ENCODE measurements around the gene RANBP9. TPM values are rescaled to one million over a fixed set of nuclear protein-coding genes. Genes with fewer than 3 reads are reported as not detected.

RANBP9 gene
- total RNA-seq, 2 experiments from 2014 or later: 50.8 to 65.0 TPM

- no peaks in the 10 kb centered on the region for H3K9me3 Mint-ChIP-seq (ENCODE audit: low read depth)
- ChIA-PET POLR2A (no interaction called here), CTCF (interaction anchor here (0.7 kb wide), 1 partner anchor 25 kb away, joined by 3 read pairs; no protein-coding TSS in a partner anchor)
- intact Hi-C loops (cut with DNase I, micrococcal nuclease): no loop called here
- no peaks in the 10 kb centered on the region for H3K4me1 Mint-ChIP-seq
- no peak for ATAC-seq
- no peak for DNase-seq
- no peaks in the 10 kb centered on the region for H3K27me3 Mint-ChIP-seq
- H3K27ac Mint-ChIP-seq: no peak overlapping the region
- peaks cover 32% of the 10 kb centered on the region for H3K36me3 Mint-ChIP-seq (ENCODE audit: low read depth)
- H3K4me3 Mint-ChIP-seq: no peak overlapping the region
These were observed 111.6 kb downstream of the RANBP9 start for GRCh38 chr6:13600036-13600435.

- Mint-ChIP-seq H3K36me3 (ENCODE audit: low read depth) (peaks cover 22% of the 10 kb centered on the region), H3K4me1 (no peaks in the 10 kb centered on the region), H3K9me3 (ENCODE audit: low read depth) (no peaks in the 10 kb centered on the region), H3K27ac (no peak overlapping the region), H3K4me3 (no peak overlapping the region), H3K27me3 (no peaks in the 10 kb centered on the region)
- intact Hi-C loops (cut with DNase I, micrococcal nuclease): no loop called here
- ChIA-PET CTCF (no interaction called here), POLR2A (no interaction called here)
- DNase-seq (no peak), ATAC-seq (no peak)
These were observed 114.6 kb downstream of the RANBP9 start for GRCh38 chr6:13597073-13597472.

GRCh38 chr6:13593720-13594119, 117.9 kb downstream of the RANBP9 start:
- no peaks in the 10 kb centered on the region for H3K4me1 Mint-ChIP-seq
- CTCF ChIA-PET: interaction anchor here (1.1 to 3.1 kb wide), 2 partner anchors 19 to 21 kb away, joined by 4 to 15 read pairs; partner anchors contain the start of genes NOL7 and SIRT5
- no peak overlapping the region for H3K4me3 Mint-ChIP-seq
- DNase-seq (no peak), ATAC-seq (no peak)
- H3K9me3 Mint-ChIP-seq (ENCODE audit: low read depth): no peaks in the 10 kb centered on the region
- peaks cover 15% of the 10 kb centered on the region for H3K36me3 Mint-ChIP-seq (ENCODE audit: low read depth)
- intact Hi-C loops (cut with DNase I, micrococcal nuclease): no loop called here
- no peak overlapping the region for H3K27ac Mint-ChIP-seq
- POLR2A ChIA-PET: no interaction called here
- H3K27me3 Mint-ChIP-seq: no peaks in the 10 kb centered on the region

GRCh38 chr6:13593103-13593502, 118.5 kb downstream of the RANBP9 start:
- POLR2A ChIA-PET: no interaction called here

GRCh38 chr6:13591205-13591921, 120.3 kb downstream of the RANBP9 start:
- H3K4me3 Mint-ChIP-seq: no peak overlapping the region
- no peaks in the 10 kb centered on the region for H3K9me3 Mint-ChIP-seq (ENCODE audit: low read depth)
- no peaks in the 10 kb centered on the region for H3K4me1 Mint-ChIP-seq
- H3K36me3 Mint-ChIP-seq (ENCODE audit: low read depth): peaks cover 19% of the 10 kb centered on the region
- ATAC-seq: no peak
- no peak overlapping the region for H3K27ac Mint-ChIP-seq
- POLR2A ChIA-PET: no interaction called here
- CTCF ChIA-PET: interaction anchor here (0.6 to 2.0 kb wide), 5 partner anchors 14 to 1580 kb away, joined by 3 to 6 read pairs (median 3); partner anchors contain the start of genes NOL7 and SIRT5
- intact Hi-C loops (cut with DNase I, micrococcal nuclease): no loop called here
- no peaks in the 10 kb centered on the region for H3K27me3 Mint-ChIP-seq
- no peak for DNase-seq

More at GRCh38 chr6:13593103-13593502, 118.5 kb downstream of the RANBP9 start:
- DNase-seq: no peak
- Mint-ChIP-seq H3K27me3 (no peaks in the 10 kb centered on the region), H3K4me1 (no peaks in the 10 kb centered on the region), H3K4me3 (no peak overlapping the region), H3K36me3 (ENCODE audit: low read depth) (peaks cover 16% of the 10 kb centered on the region), H3K9me3 (ENCODE audit: low read depth) (no peaks in the 10 kb centered on the region), H3K27ac (no peak overlapping the region)
- CTCF ChIA-PET: interaction anchor here (0.6 to 3.1 kb wide), 5 partner anchors 12 to 472 kb away, joined by 3 to 15 read pairs (median 4); partner anchors contain the start of genes NOL7 and SIRT5
- intact Hi-C loops (cut with DNase I, micrococcal nuclease): no loop called here
- no peak for ATAC-seq

GRCh38 chr6:13590574-13591153, 121.0 kb downstream of the RANBP9 start:
- H3K27me3 Mint-ChIP-seq: no peaks in the 10 kb centered on the region
- POLR2A ChIA-PET: no interaction called here
- no peak overlapping the region for H3K27ac Mint-ChIP-seq
- intact Hi-C loops (cut with DNase I, micrococcal nuclease): no loop called here
- ATAC-seq (no peak), DNase-seq (no peak)
- CTCF ChIA-PET: interaction anchor here (2.0 kb wide), 1 partner anchor 16 kb away, joined by 6 read pairs; the partner anchor contains the start of gene SIRT5
- H3K9me3 Mint-ChIP-seq (ENCODE audit: low read depth): no peaks in the 10 kb centered on the region
- H3K36me3 Mint-ChIP-seq (ENCODE audit: low read depth): peaks cover 23% of the 10 kb centered on the region
- no peaks in the 10 kb centered on the region for H3K4me1 Mint-ChIP-seq
- no peak overlapping the region for H3K4me3 Mint-ChIP-seq

- ChIA-PET CTCF (interaction anchor here (2.0 kb wide), 1 partner anchor 15 kb away, joined by 6 read pairs; the partner anchor contains the start of gene SIRT5), POLR2A (no interaction called here)
- H3K4me1 Mint-ChIP-seq: no peaks in the 10 kb centered on the region
- ATAC-seq (no peak), DNase-seq (no peak)
- no peaks in the 10 kb centered on the region for H3K9me3 Mint-ChIP-seq (ENCODE audit: low read depth)
- no peak overlapping the region for H3K27ac Mint-ChIP-seq
- intact Hi-C loops (cut with DNase I, micrococcal nuclease): no loop called here
- H3K36me3 Mint-ChIP-seq (ENCODE audit: low read depth): peaks cover 29% of the 10 kb centered on the region
- H3K27me3 Mint-ChIP-seq: no peaks in the 10 kb centered on the region
- H3K4me3 Mint-ChIP-seq: no peak overlapping the region
These were observed 121.8 kb downstream of the RANBP9 start for GRCh38 chr6:13589801-13590200.

- H3K27ac Mint-ChIP-seq: no peak overlapping the region
- intact Hi-C loops (cut with DNase I, micrococcal nuclease): no loop called here
- no peak overlapping the region for H3K4me3 Mint-ChIP-seq
- no peak for ATAC-seq
- no peaks in the 10 kb centered on the region for H3K9me3 Mint-ChIP-seq (ENCODE audit: low read depth)
- POLR2A ChIA-PET: interaction anchor here (1.1 kb wide), 1 partner anchor 12 kb away, joined by 5 read pairs; the partner anchor contains the start of gene SIRT5
- H3K36me3 Mint-ChIP-seq (ENCODE audit: low read depth): peaks cover 33% of the 10 kb centered on the region
- H3K4me1 Mint-ChIP-seq: no peaks in the 10 kb centered on the region
- no peak for DNase-seq
- H3K27me3 Mint-ChIP-seq: no peaks in the 10 kb centered on the region
- CTCF ChIA-PET: interaction anchor here (2.2 kb wide), 1 partner anchor 12 kb away, joined by 8 read pairs; the partner anchor contains the start of gene SIRT5
These were observed 124.8 kb downstream of the RANBP9 start for GRCh38 chr6:13586603-13587542.

- no peak for DNase-seq
- Mint-ChIP-seq H3K4me1 (peaks cover 3% of the 10 kb centered on the region), H3K36me3 (ENCODE audit: low read depth) (peaks cover 30% of the 10 kb centered on the region), H3K9me3 (ENCODE audit: low read depth) (peaks cover 5% of the 10 kb centered on the region), H3K4me3 (no peak overlapping the region), H3K27ac (peak overlapping the region; percentile 1), H3K27me3 (no peaks in the 10 kb centered on the region)
- POLR2A ChIA-PET: no interaction called here
- intact Hi-C loops (cut with DNase I, micrococcal nuclease): no loop called here
- CTCF ChIA-PET: interaction anchor here (0.7 to 1.1 kb wide), 3 partner anchors 13 to 366 kb away, joined by 3 read pairs; no protein-coding TSS in a partner anchor
- no peak for ATAC-seq
These were observed 129.9 kb downstream of the RANBP9 start for GRCh38 chr6:13581700-13582229.

GRCh38 chr6:13579911-13580310, 131.7 kb downstream of the RANBP9 start:
- Mint-ChIP-seq H3K27me3 (no peaks in the 10 kb centered on the region), H3K9me3 (ENCODE audit: low read depth) (peaks cover 5% of the 10 kb centered on the region), H3K27ac (no peak overlapping the region), H3K36me3 (ENCODE audit: low read depth) (peaks cover 21% of the 10 kb centered on the region), H3K4me3 (no peak overlapping the region), H3K4me1 (peaks cover 14% of the 10 kb centered on the region)
- ChIA-PET CTCF (interaction anchor here (1.0 to 1.6 kb wide), 2 partner anchors 10 to 15 kb away, joined by 4 to 5 read pairs; no protein-coding TSS in a partner anchor), POLR2A (no interaction called here)
- ATAC-seq: no peak
- no peak for DNase-seq
- intact Hi-C loops (cut with DNase I, micrococcal nuclease): loop anchor here in 1 of 2 experiments (10.0 kb wide), 1 partner anchor 1565 kb away; the partner anchor contains the start of gene HIVEP1

- no peaks in the 10 kb centered on the region for H3K27me3 Mint-ChIP-seq
- H3K27ac Mint-ChIP-seq: no peak overlapping the region
- no peak overlapping the region for H3K4me3 Mint-ChIP-seq
- H3K36me3 Mint-ChIP-seq (ENCODE audit: low read depth): peaks cover 21% of the 10 kb centered on the region
- intact Hi-C loops (cut with DNase I, micrococcal nuclease): loop anchor here in 1 of 2 experiments (10.0 kb wide), 1 partner anchor 1563 kb away; the partner anchor contains the start of gene HIVEP1
- ChIA-PET CTCF (no interaction called here), POLR2A (no interaction called here)
- peaks cover 5% of the 10 kb centered on the region for H3K9me3 Mint-ChIP-seq (ENCODE audit: low read depth)
- peaks cover 22% of the 10 kb centered on the region for H3K4me1 Mint-ChIP-seq
- DNase-seq: no peak
- no peak for ATAC-seq
These were observed 133.7 kb downstream of the RANBP9 start for GRCh38 chr6:13577926-13578325.

Data from activated CD4-positive, alpha-beta T cell treated with anti-CD3 and anti-CD28 coated beads for 36 hours (primary cell).